K562 (cell line): ENCODE measurements around the gene DAB2IP. TPM values are rescaled to one million over a fixed set of nuclear protein-coding genes. Genes with fewer than 3 reads are reported as not detected.

ENCODE experiments used
- ATAC-seq: fragments of 200-7000 bp; cut with Tn5 transposase; 3 replicates; pipeline ENCODE4 v1.9.1; 2020; ENCODE audit warnings: moderate library complexity
- BruUV-seq: library from RNA; stranded (reverse); fragments of 400-500 nt; replicated peaks from 2 replicates; lab custom pipeline; 2021; lab: Mats Ljungman, UMichigan
- CTCF ChIA-PET: fragments of 300-600 bp; formaldehyde crosslinking; extraction: SDS; loops from one replicate; lab custom pipeline; 2021; ENCODE audit warnings: low intra/inter-chr PET ratio; lab: Yijun Ruan, JAX
- POLR2A ChIA-PET: fragments of 300-600, 350-650 bp; sonication (Branson Sonifier 250); formaldehyde crosslinking; extraction: SDS; loops from one replicate; lab custom pipeline; 2021; ENCODE audit warnings: antibody characterized with exemption, inconsistent platforms; lab: Yijun Ruan, JAX
- DNase-seq, 4 experiments: peaks; one replicate each; pipeline versions ENCODE4 v3.0.0 to v3.0.0-alpha.2; 2011 to 2018; ENCODE audit warnings: low spot score in 3 of 4, mixed read lengths in 3 of 4; ENCODE audit errors: extremely low read depth in 1 of 4
- FAIRE-seq: peaks from 2 replicates; lab custom pipeline; 2011; peaks lifted over from hg19 to GRCh38; lab: Jason Lieb, UNC
- H2AFZ ChIP-seq: 2 replicates; pipeline ENCODE4 v1.6.0; 2011; ENCODE audit warnings: low read depth, low read length, control low read depth, inconsistent platforms
- H3K27ac ChIP-seq: fragments of 200-600 bp; 3 replicates; pipeline ENCODE4 v1.8.0; 2011; ENCODE audit warnings: low read depth, mild to moderate bottlenecking, control low read depth, inconsistent platforms, low read length, moderate library complexity, mixed read lengths; ENCODE audit errors: extremely low read depth
- H3K27me3 ChIP-seq, 2 experiments: fragments of 300-600 bp in 1 of 2; 2 replicates in 1 of 2; 3 replicates in 1 of 2; pipeline versions ENCODE4 v1.6.0 to v1.8.0; 2011; ENCODE audit warnings: inconsistent platforms in 2 of 2, low read length in 2 of 2, mild to moderate bottlenecking in 1 of 2, mixed read lengths in 1 of 2, moderate library complexity in 1 of 2; ENCODE audit not compliant: control insufficient read depth in 2 of 2, insufficient read depth in 2 of 2
- H3K36me3 ChIP-seq: fragments of 300-600 bp; 3 replicates; pipeline ENCODE4 v1.8.0; 2011; ENCODE audit warnings: mild to moderate bottlenecking, low read length, inconsistent platforms; ENCODE audit not compliant: control insufficient read depth, insufficient read depth
- H3K4me1 ChIP-seq, 2 experiments: fragments of 200-600 bp in 1 of 2; replicated peaks in 1 of 2; 2 replicates in 1 of 2; 3 replicates in 1 of 2; pipeline versions ENCODE4 v1.5.1 to v1.8.0; 2011; ENCODE audit warnings: inconsistent platforms in 2 of 2, low read length in 2 of 2, mild to moderate bottlenecking in 1 of 2, mixed read lengths in 1 of 2, moderate library complexity in 1 of 2; ENCODE audit not compliant: control insufficient read depth in 2 of 2, insufficient read depth in 2 of 2
- H3K4me2 ChIP-seq: 2 replicates; pipeline ENCODE4 v1.6.1; 2011; ENCODE audit warnings: low read length, control low read depth, inconsistent platforms, mixed read lengths; ENCODE audit not compliant: insufficient read depth
- H3K4me3 ChIP-seq: fragments of 200-600 bp; sonication (generic), shearing (Covaris generic); 2 replicates; pipeline ENCODE4 v1.5.1; 2016; ENCODE audit warnings: control low read depth, inconsistent platforms
- H3K79me2 ChIP-seq: fragments of 200-600 bp; 3 replicates; pipeline ENCODE4 v1.8.0; 2011; ENCODE audit warnings: low read length, inconsistent platforms; ENCODE audit not compliant: control insufficient read depth, insufficient read depth
- H3K9ac ChIP-seq, 2 experiments: 2 replicates each; pipeline versions ENCODE4 v1.6.0 to v1.6.1; 2011; ENCODE audit warnings: low read depth in 2 of 2, low read length in 2 of 2, control low read depth in 1 of 2, inconsistent platforms in 1 of 2, mild to moderate bottlenecking in 1 of 2, mixed read lengths in 1 of 2; ENCODE audit not compliant: insufficient read depth in 1 of 2
- H3K9me1 ChIP-seq: one replicate; pipeline ENCODE4 v1.6.0; 2011; ENCODE audit warnings: inconsistent platforms, mild to moderate bottlenecking, low read length, moderate library complexity; ENCODE audit not compliant: control insufficient read depth, insufficient read depth
- H3K9me3 ChIP-seq: replicated peaks from 2 replicates; pipeline ENCODE4 v1.5.1; 2011; ENCODE audit warnings: low read depth, low read length, inconsistent platforms; ENCODE audit not compliant: control insufficient read depth, insufficient read depth
- H4K20me1 ChIP-seq: replicated peaks from 2 replicates; pipeline ENCODE4 v1.6.1; 2011; ENCODE audit warnings: low read length, inconsistent platforms, mixed read lengths; ENCODE audit not compliant: control insufficient read depth, insufficient read depth
- E2F4 ChIP-seq: sonication (generic); formaldehyde crosslinking; IDR thresholded peaks from 2 replicates; pipeline ENCODE4 v1.8.0; 2022; ENCODE audit warnings: mild to moderate bottlenecking, low read depth, missing genetic modification reagents
- PATZ1 ChIP-seq: fragments of 250-450 bp; sonication (Bioruptor Pico); IDR thresholded peaks from 2 replicates; pipeline ENCODE4 v1.5.0; 2020; ENCODE audit warnings: mild to moderate bottlenecking, borderline replicate concordance
- SAFB2 ChIP-seq: fragments of 200-400 bp; formaldehyde crosslinking; IDR thresholded peaks from 2 replicates; pipeline ENCODE4 v1.6.1; 2018; ENCODE audit warnings: borderline replicate concordance, low read length, low read depth, moderate library complexity; ENCODE audit not compliant: severe bottlenecking
- SREBF1 ChIP-seq: fragments of 150-350 bp; IDR thresholded peaks from 2 replicates; pipeline ENCODE4 v1.6.1; 2014; ENCODE audit warnings: antibody characterized with exemption, low read depth, low read length, borderline replicate concordance
- ZBTB17 ChIP-seq: fragments of 450-650 bp; formaldehyde crosslinking; IDR thresholded peaks from 2 replicates; pipeline ENCODE4 v1.4.0; 2020; ENCODE audit warnings: mild to moderate bottlenecking
- ZNF165 ChIP-seq: fragments of 250-450 bp; sonication (Bioruptor Pico); IDR thresholded peaks from 2 replicates; pipeline ENCODE4 v1.4.0; 2020; ENCODE audit warnings: borderline replicate concordance
- ZNF589 ChIP-seq: fragments of 200-800 bp; sonication (Bioruptor generic); IDR thresholded peaks from 2 replicates; pipeline ENCODE4 v1.6.1; 2016; ENCODE audit warnings: low read depth, missing genetic modification characterization, missing compliant biosample characterization
- WGBS: fragments of 100-300 bp; shearing (Covaris generic); methylation state at CpG from one replicate; pipeline ENCODE4 v1.1.6; 2016; ENCODE audit warnings: low coverage, mixed read lengths; ENCODE audit not compliant: insufficient coverage; ENCODE audit errors: missing lambda C conversion rate; 5-methylcytosine and 5-hydroxymethylcytosine counted together
- in situ Hi-C: fragments of 300-500 bp; cut with MboI; formaldehyde crosslinking; loops from 4 replicates; pipeline ENCODE4 v1.15.0; 2018; ENCODE audit warnings: inconsistent platforms, mixed read lengths
- intact Hi-C: fragments of 100-400 bp; cut with micrococcal nuclease; formaldehyde crosslinking; loops from 2 replicates; pipeline ENCODE4 v1.14.2; 2022
- polyA plus RNA-seq, 8 experiments: library from polyadenylated mRNA; depleted of rRNA in 4 of 8; stranded (reverse) in 5 of 8; unstranded in 3 of 8; fragments of >200 nt; fragmentation: Nextera tagmentation in 2 of 8; fragmentation: Illumina TruSeq in 1 of 8; extraction: Ambion mirVana in 2 of 8; extraction: Trizol in 1 of 8; gene quantifications; 2 replicates each; pipeline versions ENCODE4 v1.2.1 to v1.2.3, GENCODE V29; 2011 to 2014; ENCODE audit warnings: inconsistent platforms in 1 of 8, missing spikeins in 1 of 8
- total RNA-seq, 7 experiments: library from RNA; depleted of rRNA in 6 of 7; stranded (reverse); fragments of >200 nt in 6 of 7; fragmentation: Illumina TruSeq in 2 of 7; extraction: Trizol in 2 of 7; gene quantifications; 2 replicates each; pipeline versions ENCODE4 v1.2.1 to v1.2.3, GENCODE V29; 2011 to 2021; ENCODE audit warnings: low replicate concordance in 1 of 7
- TF ChIP-seq, protein P1 (sequence below): IDR thresholded peaks from 3 replicates; pipeline ENCODE4 v1.6.1; 2011; ENCODE audit warnings: borderline replicate concordance, mild to moderate bottlenecking; ENCODE audit not compliant: insufficient read length, insufficient read depth
- TF ChIP-seq, protein P2 (sequence below): IDR thresholded peaks from 2 replicates; pipeline ENCODE4 v1.6.1; 2012; ENCODE audit warnings: low read depth, low read length, improper control_type of control experiment, borderline replicate concordance

Gene DAB2IP
- total and polyA plus RNA-seq, 9 of the 15 experiments (the other 6 are each of a cell fraction or from before 2014, with no cell fraction given), result 0.04 to 0.31 (median 0.08) TPM; not detected in 5

DNA sequence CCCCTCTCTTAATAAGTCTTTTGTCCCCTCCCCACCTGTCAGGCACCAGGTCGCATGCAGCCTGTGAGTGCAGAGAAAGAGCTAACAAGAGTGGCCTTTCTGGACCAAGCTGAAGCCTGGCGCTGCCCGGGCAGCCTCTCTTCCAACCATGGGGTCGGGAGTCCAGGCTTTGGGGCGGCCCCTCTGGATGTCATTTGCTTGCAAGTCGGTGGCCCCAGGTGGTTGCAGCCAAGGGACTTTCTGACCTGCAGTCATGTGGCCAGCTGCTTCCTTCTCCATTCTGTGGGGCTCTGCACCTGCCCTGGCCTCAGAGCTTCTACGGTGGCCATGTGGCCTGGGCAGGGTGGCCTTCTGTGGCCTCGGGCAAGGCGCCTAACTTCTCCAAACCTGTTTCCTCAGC is 159.7 kb downstream of the DAB2IP start:
- H3K79me2 ChIP-seq, result no peaks in the 10 kb centered on the region
- FAIRE-seq (no peak), DNase-seq (no peak), ATAC-seq (no peak)
- no peak overlapping the region for H3K9ac ChIP-seq
- H3K4me2 ChIP-seq, result no peak overlapping the region
- peaks cover 11 to 64% of the 10 kb centered on the region in 2 experiments for H3K27me3 ChIP-seq
- no peak overlapping the region for H2AFZ ChIP-seq
- H3K4me3 ChIP-seq, result no peak overlapping the region
- ChIA-PET CTCF (no interaction called here), POLR2A (no interaction called here)
- no peaks in the 10 kb centered on the region for H3K9me3 ChIP-seq
- no peak overlapping the region for H3K27ac ChIP-seq
- no peaks in the 10 kb centered on the region for H3K9me1 ChIP-seq
- TF ChIP-seq PATZ1 (CRISPR knock-in tag) (no peak), ZNF589 (CRISPR knock-in tag) (no peak)
- H3K4me1 ChIP-seq, result no peaks in the 10 kb centered on the region
- intact Hi-C loops (no loop called here), in situ Hi-C loops (no loop called here)
- no peaks in the 10 kb centered on the region; the same call in 1 of the 2 replicates for H4K20me1 ChIP-seq
- whole genome bisulfite sequencing, result 0% methylated on average over 9 of the region's 9 CpGs
- no TSS peak for BruUV-seq
- H3K36me3 ChIP-seq, result no peaks in the 10 kb centered on the region

GRCh38 chr9:121811751-121812150 is 160.3 kb downstream of the DAB2IP start:
- WGBS, result 6% methylated on average over 9 of the region's 10 CpGs
- no TSS peak for BruUV-seq
- TF ChIP-seq SREBF1, result no peak
- TF ChIP-seq, protein P1, sequence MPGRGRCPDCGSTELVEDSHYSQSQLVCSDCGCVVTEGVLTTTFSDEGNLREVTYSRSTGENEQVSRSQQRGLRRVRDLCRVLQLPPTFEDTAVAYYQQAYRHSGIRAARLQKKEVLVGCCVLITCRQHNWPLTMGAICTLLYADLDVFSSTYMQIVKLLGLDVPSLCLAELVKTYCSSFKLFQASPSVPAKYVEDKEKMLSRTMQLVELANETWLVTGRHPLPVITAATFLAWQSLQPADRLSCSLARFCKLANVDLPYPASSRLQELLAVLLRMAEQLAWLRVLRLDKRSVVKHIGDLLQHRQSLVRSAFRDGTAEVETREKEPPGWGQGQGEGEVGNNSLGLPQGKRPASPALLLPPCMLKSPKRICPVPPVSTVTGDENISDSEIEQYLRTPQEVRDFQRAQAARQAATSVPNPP, result no peak
- TF ChIP-seq ZNF165 (CRISPR knock-in tag), result no peak
- TF ChIP-seq, protein P2, sequence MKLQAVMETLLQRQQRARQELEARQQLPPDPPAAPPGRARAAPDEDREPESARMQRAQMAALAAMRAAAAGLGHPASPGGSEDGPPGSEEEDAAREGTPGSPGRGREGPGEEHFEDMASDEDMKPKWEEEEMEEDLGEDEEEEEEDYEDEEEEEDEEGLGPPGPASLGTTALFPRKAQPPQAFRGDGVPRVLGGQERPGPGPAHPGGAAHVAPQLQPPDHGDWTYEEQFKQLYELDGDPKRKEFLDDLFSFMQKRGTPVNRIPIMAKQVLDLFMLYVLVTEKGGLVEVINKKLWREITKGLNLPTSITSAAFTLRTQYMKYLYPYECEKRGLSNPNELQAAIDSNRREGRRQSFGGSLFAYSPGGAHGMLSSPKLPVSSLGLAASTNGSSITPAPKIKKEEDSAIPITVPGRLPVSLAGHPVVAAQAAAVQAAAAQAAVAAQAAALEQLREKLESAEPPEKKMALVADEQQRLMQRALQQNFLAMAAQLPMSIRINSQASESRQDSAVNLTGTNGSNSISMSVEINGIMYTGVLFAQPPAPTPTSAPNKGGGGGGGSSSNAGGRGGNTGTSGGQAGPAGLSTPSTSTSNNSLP, result no peak
- TF ChIP-seq SAFB2, result no peak
- no peak for TF ChIP-seq E2F4
- TF ChIP-seq ZBTB17, result no peak

More at GRCh38 chr9:121811751-121812150, 160.3 kb downstream of the DAB2IP start:
- no peaks in the 10 kb centered on the region; the same call in 1 of the 2 replicates for H4K20me1 ChIP-seq
- FAIRE-seq, result no peak
- H3K4me2 ChIP-seq, result no peak overlapping the region
- no peaks in the 10 kb centered on the region for H3K36me3 ChIP-seq
- no peak overlapping the region for H3K9ac ChIP-seq
- ChIA-PET CTCF (no interaction called here), POLR2A (no interaction called here)
- H3K79me2 ChIP-seq, result no peaks in the 10 kb centered on the region
- H3K9me3 ChIP-seq, result no peaks in the 10 kb centered on the region
- H3K4me1 ChIP-seq, result no peaks in the 10 kb centered on the region
- DNase-seq, result no peak
- H3K27me3 ChIP-seq, result peaks cover 14 to 70% of the 10 kb centered on the region in 2 experiments
- intact Hi-C loops, result no loop called here
- no peaks in the 10 kb centered on the region for H3K9me1 ChIP-seq
- no peak overlapping the region for H3K27ac ChIP-seq
- H2AFZ ChIP-seq, result no peak overlapping the region
- in situ Hi-C loops, result no loop called here
- ATAC-seq, result no peak
- no peak overlapping the region for H3K4me3 ChIP-seq
